Measurements from ENCODE around the gene RAPH1.
"Not testable (repeated sequence)": the region's sequence is repeated elsewhere in the genome, so short reads cannot be mapped to it uniquely, and the experiment has no call there.

The RAPH1 gene

DNA sequence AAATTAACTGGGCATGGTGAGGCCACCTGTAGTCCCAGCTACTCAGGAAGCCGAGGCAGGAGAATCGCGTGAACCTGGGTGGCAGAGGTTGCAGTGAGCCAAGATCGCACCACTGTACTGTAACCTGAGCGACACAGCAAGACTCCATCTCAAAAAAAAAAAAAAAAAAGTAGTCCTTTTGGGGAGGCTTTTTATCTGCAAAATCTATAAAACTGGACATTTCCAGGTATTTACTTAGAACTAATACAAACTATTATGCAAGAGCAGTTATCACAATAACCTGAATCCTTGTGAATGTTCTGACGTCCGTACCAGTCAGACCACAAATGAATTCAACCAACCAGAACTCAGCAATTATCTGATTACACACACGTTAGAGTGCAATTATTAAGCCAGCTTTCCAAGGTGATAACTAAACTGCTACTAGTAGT is 8.8 kb upstream of the RAPH1 start:
- no peak for DNase-seq

DNA sequence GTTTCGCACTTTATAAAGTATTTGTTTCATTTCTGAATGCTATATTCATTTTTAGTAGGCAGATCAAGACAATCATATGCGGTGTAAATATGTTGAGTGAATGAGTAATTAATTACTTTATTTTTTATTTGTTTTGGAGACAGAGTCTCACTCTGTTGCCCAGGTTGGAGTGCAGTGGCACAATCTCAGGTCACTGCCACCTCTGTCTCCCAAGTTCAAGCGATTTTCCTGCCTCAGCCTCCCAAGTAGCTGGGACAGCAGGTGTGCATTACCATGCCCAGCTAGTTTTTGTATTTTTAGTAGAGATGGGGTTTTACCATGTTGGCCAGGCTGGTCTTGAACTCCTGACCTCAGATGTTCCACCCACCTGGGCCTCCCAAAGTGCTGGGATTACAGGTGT is 5.5 kb upstream of the RAPH1 start:
- not testable (repeated sequence) for DNase-seq

DNA sequence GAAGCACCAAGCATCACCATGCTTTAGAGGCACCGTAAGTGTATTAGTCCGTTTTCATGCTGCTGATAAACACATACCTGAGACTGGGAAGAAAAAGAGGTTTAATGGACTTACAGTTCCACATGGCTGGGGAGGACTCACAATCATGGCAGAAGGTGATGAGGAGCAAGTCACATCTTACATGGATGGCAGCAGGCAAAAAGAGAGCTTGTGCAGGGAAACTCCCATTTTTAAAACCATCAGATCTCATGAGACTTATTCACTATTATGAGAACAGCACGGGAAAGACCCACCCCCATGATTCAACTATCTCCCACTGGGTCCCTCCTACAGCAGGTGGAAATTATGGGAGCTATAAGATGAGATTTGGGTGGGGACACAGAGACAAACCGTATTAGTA is 3.1 kb upstream of the RAPH1 start:
- not testable (repeated sequence) for DNase-seq

DNA sequence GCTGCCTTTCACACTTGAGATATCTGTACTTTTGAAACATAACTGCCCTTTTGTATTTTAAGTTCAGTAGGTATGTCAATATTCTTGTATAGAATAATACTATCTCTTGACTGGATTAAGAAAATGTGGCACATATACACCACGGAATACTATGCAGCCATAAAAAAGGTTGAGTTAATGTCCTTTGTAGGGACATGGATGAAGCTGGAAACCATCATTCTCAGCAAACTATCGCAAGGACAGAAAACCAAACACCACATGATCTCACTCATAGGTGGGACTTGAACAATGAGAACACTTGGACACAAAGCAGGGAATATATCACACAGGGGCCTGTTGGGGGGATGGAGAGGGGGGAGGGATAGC is 1.5 kb upstream of the RAPH1 start:
- DNase-seq: not testable (repeated sequence)

DNA sequence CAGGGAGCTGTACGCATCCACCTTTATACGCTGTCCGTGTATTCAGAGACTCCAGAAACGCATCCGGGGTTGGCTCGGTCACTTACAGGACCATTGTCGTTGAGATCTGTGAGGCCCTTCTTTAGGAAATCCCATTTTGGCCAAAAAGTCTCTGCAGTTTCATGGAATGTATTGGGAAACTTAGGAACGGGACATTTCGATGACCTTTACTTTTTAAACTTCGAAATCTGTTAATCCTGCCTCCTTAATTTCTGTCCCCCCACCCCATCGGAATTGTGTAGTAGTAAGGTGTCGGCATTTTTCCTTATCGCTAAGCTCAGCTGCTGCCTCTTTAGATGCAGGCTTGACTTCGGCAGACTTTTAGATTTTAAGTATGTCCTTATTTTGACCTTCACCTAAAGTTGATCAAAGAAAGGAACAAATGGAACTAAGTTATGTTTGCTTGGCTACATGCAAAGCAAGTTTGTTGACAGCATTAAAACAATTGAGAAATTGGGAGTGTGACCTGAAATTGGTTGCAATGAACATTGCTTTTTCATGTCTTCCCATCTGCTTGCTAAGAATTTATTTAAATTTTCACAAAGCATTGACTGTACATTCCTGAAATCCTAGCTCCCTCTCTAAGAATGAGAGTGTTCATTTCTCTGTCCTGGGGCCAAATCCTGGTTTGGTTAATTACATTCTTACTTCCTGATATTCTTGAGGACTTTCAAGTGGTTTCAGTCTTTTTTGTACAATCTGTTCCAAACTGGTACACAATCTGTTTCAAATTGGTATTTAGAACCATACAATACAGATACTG is 884 bp upstream of the RAPH1 start:
- DNase-seq: peak; percentile 62

DNA sequence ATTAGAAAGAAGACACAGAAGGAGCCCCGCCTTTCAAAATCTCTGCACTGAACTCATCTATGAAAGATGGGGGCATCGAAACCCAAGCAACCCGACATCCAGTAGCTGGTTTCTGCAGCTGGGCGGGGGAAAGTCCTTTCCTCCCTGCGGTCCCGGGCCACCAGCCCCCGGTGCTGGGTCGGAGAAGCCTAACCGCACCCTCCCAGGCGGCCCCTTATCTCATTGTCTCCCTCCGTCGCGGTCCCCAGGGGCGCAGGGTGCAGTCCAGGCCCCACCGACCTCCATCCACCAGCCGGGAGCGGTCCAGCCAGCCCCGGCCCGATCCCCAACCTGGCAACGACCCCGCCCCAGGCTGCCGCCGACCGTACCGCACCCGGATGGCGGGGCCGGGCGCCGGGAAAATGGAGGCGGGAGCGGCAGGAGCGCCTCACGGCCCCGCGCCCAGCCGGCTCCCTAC is 452 bp downstream of the RAPH1 start:
- DNase-seq: no peak

DNA sequence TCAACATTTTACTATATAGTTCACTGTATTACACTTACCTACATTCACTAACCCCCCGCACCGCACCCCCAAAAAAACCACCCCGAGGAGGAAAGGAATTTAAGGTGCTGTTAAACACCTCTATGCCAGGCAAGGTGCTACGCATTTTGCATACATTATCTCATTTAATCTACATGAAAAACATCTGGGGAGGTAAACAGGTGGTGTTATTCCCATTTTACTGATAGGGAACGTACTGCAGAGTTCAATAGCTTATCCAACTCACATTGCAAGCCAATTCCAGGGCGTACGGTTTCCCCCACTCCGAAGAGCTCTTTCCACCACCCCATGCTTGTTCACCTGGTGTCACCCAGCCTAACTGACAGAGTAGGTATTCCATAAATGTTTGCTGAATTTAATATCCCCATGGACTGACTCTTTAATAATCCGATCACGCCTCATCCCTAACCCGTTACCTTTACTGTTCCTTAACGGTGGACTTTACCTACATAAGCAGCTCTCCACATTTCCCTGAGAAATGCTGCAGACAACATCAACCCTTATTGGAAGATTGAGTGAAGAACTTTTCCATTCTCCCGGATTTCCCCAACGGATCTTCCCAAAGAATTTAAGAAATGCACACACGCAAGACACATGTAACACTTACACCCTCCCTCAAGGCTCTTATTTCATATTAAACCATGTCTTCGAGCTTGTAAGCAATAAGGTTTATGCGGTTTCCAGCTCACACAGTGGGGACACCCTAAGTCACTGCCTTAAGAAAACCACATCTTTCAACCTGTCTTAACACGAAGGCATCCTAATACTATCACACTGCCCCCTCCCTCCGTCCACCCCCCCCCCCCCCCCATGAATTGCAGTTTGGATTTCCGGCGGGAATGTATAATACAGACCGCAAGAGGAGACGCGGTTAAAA is 1.2 kb downstream of the RAPH1 start:
- no peak for DNase-seq

DNA sequence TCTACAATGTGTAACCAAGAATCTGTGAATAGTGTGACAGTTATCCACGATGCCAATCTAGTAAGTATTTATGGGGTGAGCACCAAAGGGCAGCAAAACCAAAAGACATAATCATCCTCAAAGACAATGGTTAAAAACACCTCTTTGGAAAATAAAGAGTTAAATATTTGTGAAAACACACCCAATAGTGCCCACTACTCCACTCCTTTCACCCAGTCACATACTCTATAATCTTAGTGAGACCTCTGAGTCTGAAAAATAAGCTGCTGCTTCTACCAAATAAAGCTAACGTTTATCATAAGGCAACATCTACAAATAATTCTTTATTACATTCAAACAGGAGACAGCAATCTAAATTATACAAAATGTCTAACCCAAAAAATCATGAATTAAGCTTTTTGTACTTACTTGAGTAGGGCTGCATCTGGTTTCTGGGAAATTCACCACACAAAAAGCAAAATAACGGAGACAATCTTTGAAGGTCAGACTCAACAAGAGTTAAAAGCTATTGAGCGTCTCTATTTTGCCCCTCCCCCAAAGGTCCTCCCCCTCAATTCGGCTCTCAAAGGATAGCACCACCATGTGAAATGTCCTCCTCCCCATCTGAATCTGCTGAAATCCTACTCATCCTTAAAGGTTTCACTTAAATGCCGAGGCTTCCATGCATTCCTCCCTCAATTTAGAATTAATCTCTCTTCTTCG is 2.0 kb downstream of the RAPH1 start:
- no peak for DNase-seq

DNA sequence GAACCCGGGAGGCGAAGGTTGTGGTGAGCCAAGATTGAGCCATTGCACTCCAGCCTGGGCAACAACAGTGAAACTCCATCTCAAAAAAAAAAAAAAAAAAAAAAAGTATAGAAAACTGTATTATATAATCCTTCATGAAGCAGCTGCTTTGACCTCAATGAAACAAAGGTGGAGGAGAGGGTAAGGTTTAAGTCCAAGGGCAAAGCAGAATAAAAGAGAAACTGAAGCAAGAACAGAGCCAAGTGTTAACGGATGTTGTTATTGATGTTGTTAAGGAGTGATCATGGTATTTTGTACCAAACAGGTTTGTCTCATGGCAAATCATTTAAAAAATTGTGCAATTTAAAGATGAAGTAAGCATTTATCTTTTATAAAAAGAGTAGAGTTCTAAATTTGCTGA is 7.4 kb downstream of the RAPH1 start:
- DNase-seq: no peak

DNA sequence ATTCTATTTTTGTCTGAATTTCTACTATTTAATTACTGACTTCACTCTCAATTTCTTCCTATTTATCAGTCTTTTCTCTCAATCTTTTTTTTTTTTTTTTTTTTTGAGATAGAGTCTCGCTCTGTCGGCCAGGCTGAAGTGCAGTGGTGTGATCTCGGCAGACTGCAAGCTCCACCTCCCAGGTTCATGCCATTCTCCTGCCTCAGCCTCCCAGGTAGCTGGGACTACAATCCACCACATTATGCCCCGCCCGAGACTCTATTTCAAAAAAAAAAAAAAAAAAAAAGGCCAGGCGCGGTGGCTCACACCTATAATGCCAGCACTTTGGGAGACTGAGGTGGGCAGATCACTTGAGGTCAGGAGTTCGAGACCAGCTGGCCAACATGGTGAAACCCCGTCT is 21.8 kb downstream of the RAPH1 start:
- DNase-seq: not testable (repeated sequence)

DNA sequence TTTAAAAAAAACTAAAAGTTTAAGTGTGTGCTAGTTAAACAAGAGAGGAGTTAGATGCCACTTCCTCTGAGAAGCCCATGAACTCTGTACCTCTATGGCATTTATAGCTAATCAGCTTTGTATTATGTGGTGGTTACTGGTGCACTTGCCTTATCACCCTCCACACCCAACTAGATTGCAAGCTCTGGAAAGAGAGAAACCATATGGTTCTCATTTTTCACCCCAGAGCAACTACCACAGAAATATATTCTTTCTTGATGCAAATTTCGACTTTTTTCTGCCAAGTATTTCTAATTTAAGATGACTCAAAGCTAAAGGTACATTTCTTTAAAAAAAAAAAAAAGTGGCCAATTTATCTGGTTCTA is 24.2 kb downstream of the RAPH1 start:
- no peak for DNase-seq

DNA sequence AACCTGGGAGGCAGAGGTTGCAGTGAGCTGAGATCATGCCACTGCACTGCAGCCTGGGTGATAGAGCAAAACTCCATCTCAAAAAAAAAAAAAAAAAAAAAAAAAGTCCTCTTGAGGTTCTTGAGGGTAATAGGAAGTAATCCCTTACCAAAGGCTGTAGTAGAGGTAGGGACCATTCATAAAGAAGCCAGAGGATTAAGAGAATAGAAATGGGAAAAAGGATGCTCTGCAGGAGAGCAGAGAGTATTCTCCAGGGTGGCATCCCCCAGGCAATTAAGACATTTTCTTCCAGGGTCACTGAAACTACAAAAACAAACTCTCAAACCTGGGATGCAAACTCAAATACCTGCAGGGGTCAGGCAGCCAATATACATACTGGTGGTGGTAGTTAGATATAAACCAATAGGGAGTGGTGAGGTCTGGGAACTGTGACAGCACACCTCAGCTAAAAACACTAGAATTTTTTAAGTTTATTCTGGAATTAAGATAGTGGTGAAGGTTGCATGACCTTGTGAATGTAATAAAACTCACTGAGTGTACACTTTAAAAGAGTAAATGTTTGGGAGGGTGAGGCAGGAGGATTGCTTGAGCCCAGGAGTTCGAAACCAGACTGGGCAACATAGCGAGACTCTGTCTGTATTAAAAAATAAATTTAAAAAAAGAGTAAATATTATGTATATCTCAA is 24.7 kb downstream of the RAPH1 start:
- no peak for DNase-seq

DNA sequence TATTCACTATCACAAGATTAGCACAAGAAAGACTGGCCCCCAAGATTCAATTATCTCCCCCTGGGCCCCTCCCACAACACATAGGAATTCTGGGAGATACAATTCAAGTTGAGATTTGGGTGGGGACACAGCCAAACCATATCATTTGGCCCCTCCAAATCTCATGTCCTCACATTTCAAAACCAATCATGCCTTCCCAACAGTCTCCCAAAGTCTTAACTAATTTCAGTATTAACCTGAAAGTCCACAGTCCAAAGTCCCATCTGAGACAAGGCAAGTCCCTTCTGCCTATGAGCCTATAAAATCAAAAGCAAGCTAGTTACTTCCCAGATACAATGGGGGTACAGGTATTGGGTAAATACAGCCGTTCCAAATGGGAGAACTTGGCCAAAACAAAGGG is 31.6 kb downstream of the RAPH1 start:
- DNase-seq: not testable (repeated sequence)

DNA sequence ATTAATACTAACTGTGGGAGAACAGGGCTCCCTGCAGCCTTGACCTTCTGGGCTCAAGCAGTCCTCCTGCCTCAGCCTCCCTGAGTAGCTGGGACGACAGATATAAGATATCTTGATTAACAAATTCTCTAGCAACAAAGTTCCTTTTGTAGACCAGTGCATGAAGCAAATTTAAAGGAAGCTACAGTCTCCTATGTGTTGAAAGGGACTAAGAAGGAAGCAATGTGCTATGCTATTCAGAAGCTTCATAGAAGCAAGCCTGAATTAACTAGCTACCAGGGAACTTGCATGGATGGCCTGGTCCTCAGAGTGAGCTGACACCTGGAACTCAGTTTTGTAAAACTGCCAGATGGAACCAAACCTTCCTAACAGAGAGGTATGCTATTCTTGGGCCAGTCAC is 33.2 kb downstream of the RAPH1 start:
- no peak for DNase-seq

DNA sequence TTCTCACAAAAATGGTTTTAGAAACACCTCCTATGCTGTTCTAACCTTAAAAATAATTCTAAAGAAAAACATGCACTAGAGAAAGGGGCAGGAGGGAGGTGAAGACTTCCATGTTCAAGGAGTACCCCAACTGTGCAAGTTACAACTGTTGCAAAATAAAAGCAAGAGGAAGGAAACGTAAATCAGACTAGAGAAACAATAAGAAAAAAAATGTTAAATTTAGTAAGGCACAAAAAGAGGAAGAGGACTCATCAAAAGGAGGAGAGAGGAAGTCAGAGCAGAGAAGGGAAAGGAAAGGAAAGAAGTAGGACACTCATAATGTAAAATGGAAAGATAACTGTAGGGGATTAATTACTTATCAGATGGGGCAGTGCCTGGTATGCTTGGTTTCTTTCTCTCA is 34.1 kb downstream of the RAPH1 start:
- no peak for DNase-seq

DNA sequence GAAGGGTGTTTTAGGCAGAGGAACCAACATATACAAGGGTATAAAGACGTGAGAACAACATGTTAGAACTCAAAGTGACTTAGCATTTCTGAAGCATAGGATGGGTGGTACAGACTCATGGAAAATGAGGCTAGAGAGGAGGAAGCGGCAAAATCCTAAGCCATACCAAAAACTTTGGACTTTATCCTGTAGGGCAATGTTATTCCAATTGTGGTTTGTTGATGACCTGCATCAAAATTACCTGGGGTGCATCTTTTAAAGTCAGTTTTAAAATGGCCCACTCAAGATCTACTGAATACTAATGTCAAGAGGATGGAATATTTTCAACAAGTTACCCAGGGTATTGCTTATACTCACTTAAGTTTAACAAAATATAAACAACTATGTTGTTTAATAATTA is 34.8 kb downstream of the RAPH1 start:
- DNase-seq: no peak

DNA sequence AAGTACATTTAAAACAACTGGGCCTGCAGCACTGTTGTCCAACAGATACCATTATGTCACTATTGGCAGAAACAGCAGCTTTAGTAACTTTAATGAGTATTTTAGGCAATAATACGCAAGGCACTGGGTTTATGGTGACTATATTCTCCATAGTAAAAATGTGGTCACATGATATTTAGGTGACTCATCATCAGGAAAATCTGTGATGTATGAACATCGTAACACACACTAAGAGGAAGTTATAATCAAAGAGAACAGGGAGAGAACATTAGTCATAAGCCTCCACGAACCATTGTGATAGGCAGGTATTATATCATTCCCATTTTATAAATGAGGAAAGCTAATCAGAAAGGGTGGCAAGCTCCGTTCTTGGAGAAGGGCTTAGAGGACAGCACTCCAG is 36.9 kb downstream of the RAPH1 start:
- no peak for DNase-seq

DNA sequence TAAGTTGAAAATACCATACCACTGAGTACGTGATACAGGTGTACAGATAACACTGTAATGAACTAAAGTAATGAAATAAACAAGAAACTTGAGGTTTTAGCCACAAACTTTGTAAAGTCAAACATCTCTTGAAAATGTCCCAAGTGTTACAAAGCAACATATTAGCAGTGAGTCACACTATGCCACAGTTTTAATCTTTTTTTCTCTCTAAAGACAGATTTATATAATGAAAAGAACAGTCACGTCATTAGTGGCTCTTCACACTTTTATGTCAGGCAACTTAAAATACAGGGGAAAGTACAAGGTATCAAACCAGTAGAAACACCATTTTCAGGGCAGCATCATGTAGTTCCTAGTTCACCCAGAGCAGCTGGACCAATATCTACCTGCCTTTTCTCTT is 42.1 kb downstream of the RAPH1 start:
- DNase-seq: no peak

DNA sequence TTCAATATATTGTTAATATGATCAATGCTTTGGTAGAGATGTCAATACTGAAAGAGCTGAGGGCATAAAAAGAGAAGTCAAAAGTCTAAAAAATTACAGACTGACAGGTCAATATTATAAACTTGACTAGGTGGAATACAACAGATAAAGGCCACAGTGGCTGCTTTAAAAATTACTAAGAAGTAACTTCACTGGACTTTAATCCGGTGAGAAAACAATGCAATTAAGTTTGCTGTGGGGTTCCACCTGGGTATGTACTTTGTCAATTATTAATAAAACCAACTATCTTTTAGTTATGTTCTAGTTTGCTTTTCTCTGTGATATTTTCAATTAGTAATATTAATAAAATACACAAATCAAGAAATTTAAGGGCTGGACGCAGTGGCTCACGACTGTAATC is 44.7 kb downstream of the RAPH1 start:
- DNase-seq: no peak

DNA sequence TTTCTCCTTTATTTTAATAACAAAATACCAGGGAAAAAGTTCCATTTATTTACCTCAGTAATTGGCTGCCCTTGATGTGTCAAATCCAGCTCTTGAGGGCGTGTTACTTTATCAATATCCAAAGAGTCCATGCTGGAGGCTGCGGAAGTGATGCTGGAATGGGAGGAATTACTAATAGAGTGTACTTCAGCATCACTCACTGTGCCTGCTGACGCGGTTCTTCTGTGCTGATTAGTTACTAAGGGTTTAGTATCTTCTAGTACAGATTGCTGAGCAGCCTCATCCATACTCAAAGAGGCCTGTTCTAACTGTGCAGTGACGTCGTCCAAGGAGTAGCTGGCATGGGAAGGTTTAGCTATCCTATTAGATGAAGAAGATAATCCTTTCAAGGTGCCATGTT is 45.6 kb downstream of the RAPH1 start:
- DNase-seq: no peak

DNA sequence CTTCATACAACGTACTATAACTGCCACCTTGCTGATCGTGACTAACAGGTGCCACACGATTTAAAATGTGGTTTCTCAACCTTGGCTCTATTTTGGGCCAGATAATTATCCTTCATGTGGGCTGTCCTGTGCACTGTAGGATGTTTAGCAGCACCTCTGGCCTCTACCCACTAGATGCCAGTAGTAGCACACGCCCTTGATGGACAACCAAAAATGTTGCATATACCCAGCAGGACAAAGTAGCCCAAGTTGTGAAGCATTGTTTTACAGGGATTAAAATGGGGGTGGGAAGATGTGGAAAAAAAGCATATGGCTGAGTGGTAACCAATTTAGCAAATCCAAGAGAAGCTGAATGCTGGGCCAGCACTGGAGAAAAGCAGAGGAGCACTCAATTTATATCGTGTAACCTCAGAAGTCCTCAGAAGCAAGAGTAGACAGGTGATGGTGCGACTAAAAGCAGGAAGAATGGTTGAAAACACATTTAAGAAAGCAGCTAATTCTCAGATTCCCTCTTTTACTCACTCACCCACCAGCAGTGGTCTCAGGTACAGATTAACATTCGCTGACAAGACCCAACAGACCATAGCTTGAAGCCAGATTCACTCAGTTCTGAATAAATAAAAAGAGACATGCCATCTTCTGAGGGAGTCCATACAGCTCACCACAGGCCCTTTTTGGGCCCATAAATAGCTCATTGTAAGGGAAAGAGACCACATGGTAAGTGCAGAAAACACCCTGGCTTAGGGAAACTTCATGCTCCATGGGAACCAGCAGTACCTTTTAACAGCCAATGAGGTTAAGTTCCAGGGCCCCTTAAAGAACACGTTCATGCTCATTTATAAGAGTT is 50.6 kb downstream of the RAPH1 start:
- no peak for DNase-seq

DNA sequence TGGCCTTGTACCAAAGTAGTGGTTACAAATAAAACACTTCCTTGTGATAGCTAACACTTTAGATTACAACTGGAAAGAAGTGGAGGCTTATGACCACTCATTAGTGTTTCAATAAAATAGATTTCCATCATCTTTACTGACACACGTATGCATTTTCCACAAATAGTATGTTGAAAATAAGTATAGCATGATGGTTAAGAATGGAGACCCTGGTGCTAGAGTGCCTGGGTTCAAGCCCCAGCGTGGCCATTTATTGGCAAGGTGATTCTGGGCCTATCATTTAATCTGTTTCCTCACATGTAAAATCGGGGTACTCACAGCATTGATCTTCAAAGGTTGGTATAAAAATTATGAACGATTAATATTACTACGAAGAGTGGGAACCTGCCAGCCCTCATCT is 54.5 kb downstream of the RAPH1 start:
- DNase-seq: no peak

Measured in NCI-H748 treated with DMSO at 0.1 percent for 48 hours (cell line).